ENCODE measurements around the gene EMILIN1.

- TF ChIP-seq CTCF (conservative IDR thresholded peaks at IDR 0.05 in 1 of 2, IDR thresholded peaks at IDR 0.05 in 1 of 2; ENCODE audit: extremely low read depth in 1 of 2, insufficient read depth in 1 of 2, low read depth in 1 of 2, low read length in 2 of 2) (no peak), EZH2 (IDR thresholded peaks at IDR 0.05; ENCODE audit: borderline replicate concordance, low read length) (no peak)
Measured at GRCh38 chr2:27070653-27071276, 7.7 kb upstream of the EMILIN1 start.

Data from mammary epithelial cell (primary cell).